Brain microvascular endothelial cell (primary cell): ENCODE results near the gene ZNF560.

Source experiments
- DNase-seq: peaks from one replicate; pipeline ENCODE4 v3.0.0-alpha.2; 2020
- H3K27ac ChIP-seq: fragments of 250-450 bp; sonication (Bioruptor Pico); 2 replicates; pipeline ENCODE4 v1.5.1; 2020; ENCODE audit warnings: mild to moderate bottlenecking, moderate library complexity
- H3K27me3 ChIP-seq: fragments of 250-450 bp; sonication (Bioruptor Pico); replicated peaks from 2 replicates; pipeline ENCODE4 v1.5.1; 2020; ENCODE audit warnings: mild to moderate bottlenecking
- H3K36me3 ChIP-seq: fragments of 250-450 bp; sonication (Bioruptor Pico); replicated peaks from 2 replicates; pipeline ENCODE4 v1.5.1; 2020; ENCODE audit warnings: mild to moderate bottlenecking
- H3K4me3 ChIP-seq: 2 replicates; pipeline ENCODE4 v1.5.1; 2011; ENCODE audit warnings: low read depth, mild to moderate bottlenecking, control low read depth, low read length, moderate library complexity
- in situ Hi-C: cut with HindIII; loops from 2 replicates; pipeline ENCODE4 v1.10.0; 2017; ENCODE audit warnings: low sequenced_read_pairs, low pct_ligation_motif_present
- TF ChIP-seq, protein P1 (sequence below): IDR thresholded peaks from 2 replicates; pipeline ENCODE4 v1.5.1; 2011; ENCODE audit warnings: low read depth, mild to moderate bottlenecking, moderate library complexity, low read length, control low read depth, inconsistent platforms; ENCODE audit errors: missing control alignments

Gene ZNF560

GRCh38 chr19:9487016-9487415, 11.4 kb downstream of the ZNF560 start:
- H3K4me3 ChIP-seq: no peak overlapping the region
- TF ChIP-seq, protein P1, sequence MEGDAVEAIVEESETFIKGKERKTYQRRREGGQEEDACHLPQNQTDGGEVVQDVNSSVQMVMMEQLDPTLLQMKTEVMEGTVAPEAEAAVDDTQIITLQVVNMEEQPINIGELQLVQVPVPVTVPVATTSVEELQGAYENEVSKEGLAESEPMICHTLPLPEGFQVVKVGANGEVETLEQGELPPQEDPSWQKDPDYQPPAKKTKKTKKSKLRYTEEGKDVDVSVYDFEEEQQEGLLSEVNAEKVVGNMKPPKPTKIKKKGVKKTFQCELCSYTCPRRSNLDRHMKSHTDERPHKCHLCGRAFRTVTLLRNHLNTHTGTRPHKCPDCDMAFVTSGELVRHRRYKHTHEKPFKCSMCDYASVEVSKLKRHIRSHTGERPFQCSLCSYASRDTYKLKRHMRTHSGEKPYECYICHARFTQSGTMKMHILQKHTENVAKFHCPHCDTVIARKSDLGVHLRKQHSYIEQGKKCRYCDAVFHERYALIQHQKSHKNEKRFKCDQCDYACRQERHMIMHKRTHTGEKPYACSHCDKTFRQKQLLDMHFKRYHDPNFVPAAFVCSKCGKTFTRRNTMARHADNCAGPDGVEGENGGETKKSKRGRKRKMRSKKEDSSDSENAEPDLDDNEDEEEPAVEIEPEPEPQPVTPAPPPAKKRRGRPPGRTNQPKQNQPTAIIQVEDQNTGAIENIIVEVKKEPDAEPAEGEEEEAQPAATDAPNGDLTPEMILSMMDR: no peak
- in situ Hi-C loops: no loop called here
- H3K36me3 ChIP-seq: no peaks in the 10 kb centered on the region
- no peak for DNase-seq
- no peaks in the 10 kb centered on the region for H3K27me3 ChIP-seq
- H3K27ac ChIP-seq: no peak overlapping the region

DNA sequence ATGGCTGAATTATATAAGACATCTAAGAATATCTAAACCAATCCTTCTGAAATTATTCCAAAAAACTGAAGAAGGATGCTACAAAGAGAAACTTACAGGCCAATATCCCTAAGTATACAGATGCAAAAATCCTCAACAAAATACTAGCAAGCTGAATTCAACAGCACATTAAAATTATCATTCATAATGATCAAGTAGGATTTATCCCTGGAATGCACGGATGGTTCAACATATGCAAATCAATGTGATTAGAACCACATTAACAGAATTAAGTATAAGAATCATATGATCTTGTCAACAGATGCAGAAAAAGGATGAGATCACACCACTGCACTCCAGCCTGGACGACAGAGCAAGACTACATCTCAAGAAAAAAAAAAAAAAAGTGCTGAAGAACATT, 13.3 kb downstream of the ZNF560 start:
- Histone ChIP-seq H3K27me3 (no peaks in the 10 kb centered on the region), H3K4me3 (no peak overlapping the region), H3K27ac (no peak overlapping the region), H3K36me3 (no peaks in the 10 kb centered on the region)
- no peak for DNase-seq
- in situ Hi-C loops: no loop called here
- TF ChIP-seq, protein P1: no peak

- in situ Hi-C loops: no loop called here
- Histone ChIP-seq H3K4me3 (no peak overlapping the region), H3K27ac (no peak overlapping the region), H3K36me3 (no peaks in the 10 kb centered on the region), H3K27me3 (no peaks in the 10 kb centered on the region)
- no peak for DNase-seq
- TF ChIP-seq, protein P1: no peak
Measured at GRCh38 chr19:9474975-9475374, 23.4 kb downstream of the ZNF560 start.

- TF ChIP-seq, protein P1: no peak
Measured at GRCh38 chr19:9467161-9467560, 31.3 kb downstream of the ZNF560 start.

DNA sequence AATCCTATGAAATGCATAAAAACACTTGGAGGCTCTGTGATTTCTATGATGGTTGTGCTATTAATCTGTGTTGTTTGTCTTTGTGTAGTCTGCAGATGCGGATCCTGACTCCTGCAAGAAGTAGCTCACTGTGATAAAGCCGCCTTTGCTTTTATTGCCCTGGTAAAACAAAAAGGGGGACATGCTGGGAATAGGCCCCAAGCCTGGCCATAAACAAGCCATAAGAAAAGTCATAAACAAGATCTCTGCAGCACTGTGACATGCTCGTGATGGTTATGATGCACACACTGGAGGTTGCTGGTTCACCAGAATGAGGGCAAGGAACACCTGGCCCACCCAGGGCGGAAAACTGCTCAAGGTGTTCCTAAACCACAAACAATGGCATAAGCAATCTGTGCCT, 36.5 kb downstream of the ZNF560 start:
- Histone ChIP-seq H3K36me3 (no peaks in the 10 kb centered on the region), H3K27ac (no peak overlapping the region), H3K4me3 (no peak overlapping the region), H3K27me3 (no peaks in the 10 kb centered on the region)
- TF ChIP-seq, protein P1: no peak
- no peak for DNase-seq
- in situ Hi-C loops: no loop called here

More at GRCh38 chr19:9467161-9467560, 31.3 kb downstream of the ZNF560 start:
- Histone ChIP-seq H3K27me3 (no peaks in the 10 kb centered on the region), H3K27ac (no peak overlapping the region), H3K4me3 (no peak overlapping the region), H3K36me3 (no peaks in the 10 kb centered on the region)
- no peak for DNase-seq
- in situ Hi-C loops: no loop called here

- Histone ChIP-seq H3K36me3 (no peaks in the 10 kb centered on the region), H3K4me3 (no peak overlapping the region), H3K27ac (no peak overlapping the region), H3K27me3 (no peaks in the 10 kb centered on the region)
- DNase-seq: no peak
- TF ChIP-seq, protein P1: no peak
- in situ Hi-C loops: no loop called here
Measured at GRCh38 chr19:9456018-9456689, 42.3 kb downstream of the ZNF560 start.
